HFFc6 (cell line): ENCODE results near the gene SENP1. TPM values are rescaled to one million over a fixed set of nuclear protein-coding genes. Genes with fewer than 3 reads are reported as not detected.

ENCODE experiments used
- DNase-seq: peaks from one replicate; pipeline ENCODE4 v3.0.0-alpha.2; 2018
- H3K27ac Mint-ChIP-seq: 2 replicates; pipeline ENCODE4 v1.8.0; 2020; ENCODE audit warnings: mild to moderate bottlenecking, mixed read lengths
- H3K27me3 Mint-ChIP-seq: 2 replicates; pipeline ENCODE4 v1.8.0; 2021; ENCODE audit warnings: mild to moderate bottlenecking, moderate library complexity, mixed read lengths; ENCODE audit not compliant: insufficient read depth
- H3K36me3 Mint-ChIP-seq: 2 replicates; pipeline ENCODE4 v1.8.0; 2021; ENCODE audit warnings: low read depth, mixed read lengths
- H3K4me1 Mint-ChIP-seq: 2 replicates; pipeline ENCODE4 v1.8.0; 2020; ENCODE audit warnings: low read depth, mixed read lengths
- H3K4me3 Mint-ChIP-seq: 2 replicates; pipeline ENCODE4 v1.8.0; 2020; ENCODE audit warnings: mild to moderate bottlenecking, moderate library complexity, mixed read lengths
- H3K9me3 Mint-ChIP-seq: 2 replicates; pipeline ENCODE4 v1.8.0; 2020; ENCODE audit warnings: mild to moderate bottlenecking, mixed read lengths
- CTCF ChIP-seq: fragments of 200-600 bp; sonication (generic); IDR thresholded peaks from 2 replicates; pipeline ENCODE4 v1.5.0; 2021; ENCODE audit warnings: antibody characterized with exemption, mild to moderate bottlenecking
- total RNA-seq, 6 experiments: library from RNA; stranded (reverse); fragmentation: NEBNext Ultra II Directional; extraction: Animal tissue kit (Norgen Biotek cat#: 25700); gene quantifications; 2 replicates in 1 of 6; 3 replicates in 5 of 6; pipeline ENCODE4 v1.2.3, GENCODE V29; 2021

SENP1 gene
- total RNA-seq, 6 experiments from 2014 or later, result 13.3 to 24.7 (median 17.2) TPM

GRCh38 chr12:48080285-48080684, 25.6 kb downstream of the SENP1 start:
- DNase-seq, result no peak
- H3K4me3 Mint-ChIP-seq, result no peak overlapping the region
- no peak for TF ChIP-seq CTCF
- H3K9me3 Mint-ChIP-seq, result no peaks in the 10 kb centered on the region
- H3K27ac Mint-ChIP-seq, result no peak overlapping the region
- H3K4me1 Mint-ChIP-seq, result peaks cover 7% of the 10 kb centered on the region
- H3K36me3 Mint-ChIP-seq, result peaks cover 11% of the 10 kb centered on the region
- no peaks in the 10 kb centered on the region for H3K27me3 Mint-ChIP-seq

- Mint-ChIP-seq H3K4me1 (peaks cover 7% of the 10 kb centered on the region), H3K27ac (peak overlapping the region; percentile 69), H3K36me3 (peaks cover 11% of the 10 kb centered on the region), H3K9me3 (no peaks in the 10 kb centered on the region), H3K27me3 (no peaks in the 10 kb centered on the region), H3K4me3 (no peak overlapping the region)
- TF ChIP-seq CTCF, result no peak
- peak; percentile 52 for DNase-seq
Measured at GRCh38 chr12:48078901-48079300, 27.0 kb downstream of the SENP1 start.

- Mint-ChIP-seq H3K36me3 (peaks cover 7% of the 10 kb centered on the region), H3K27ac (no peak overlapping the region), H3K27me3 (no peaks in the 10 kb centered on the region), H3K4me1 (peaks cover 7% of the 10 kb centered on the region), H3K9me3 (no peaks in the 10 kb centered on the region), H3K4me3 (no peak overlapping the region)
- DNase-seq, result no peak
- TF ChIP-seq CTCF, result no peak
Measured at GRCh38 chr12:48077111-48077510, 28.8 kb downstream of the SENP1 start.

- Mint-ChIP-seq H3K27me3 (no peaks in the 10 kb centered on the region), H3K4me3 (no peak overlapping the region), H3K4me1 (peaks cover 7% of the 10 kb centered on the region), H3K36me3 (peaks cover 10% of the 10 kb centered on the region), H3K27ac (no peak overlapping the region), H3K9me3 (no peaks in the 10 kb centered on the region)
- no peak for DNase-seq
- TF ChIP-seq CTCF, result no peak
Measured at GRCh38 chr12:48075832-48076231, 30.0 kb downstream of the SENP1 start.

- Mint-ChIP-seq H3K4me1 (peaks cover 13% of the 10 kb centered on the region), H3K27ac (no peak overlapping the region), H3K36me3 (peaks cover 18% of the 10 kb centered on the region), H3K9me3 (no peaks in the 10 kb centered on the region), H3K27me3 (no peaks in the 10 kb centered on the region), H3K4me3 (no peak overlapping the region)
- DNase-seq, result no peak
- TF ChIP-seq CTCF, result no peak
Measured at GRCh38 chr12:48074266-48074665, 31.6 kb downstream of the SENP1 start.

- peaks cover 7% of the 10 kb centered on the region for H3K4me1 Mint-ChIP-seq
- H3K27me3 Mint-ChIP-seq, result peaks cover 1% of the 10 kb centered on the region; the same call in 1 of the 2 replicates
- peaks cover 21% of the 10 kb centered on the region for H3K36me3 Mint-ChIP-seq
- H3K9me3 Mint-ChIP-seq, result no peaks in the 10 kb centered on the region
- no peak for DNase-seq
- no peak overlapping the region for H3K27ac Mint-ChIP-seq
- no peak overlapping the region for H3K4me3 Mint-ChIP-seq
- no peak for TF ChIP-seq CTCF
Measured at GRCh38 chr12:48072266-48072665, 33.6 kb downstream of the SENP1 start.
